SK-N-MC (cell line): Measurements from ENCODE around the gene KDM4D.

ENCODE experiments used
- EZH2 ChIP-seq: fragments of 200-600 bp; sonication (generic); IDR thresholded peaks from one replicate; pipeline ENCODE4 v1.6.1; 2017; ENCODE audit warnings: antibody characterized with exemption
- POLR2AphosphoS5 ChIP-seq: IDR thresholded peaks from 2 replicates; pipeline ENCODE4 v1.6.1; 2012; ENCODE audit warnings: mild to moderate bottlenecking, low read depth, low read length, borderline replicate concordance

DNA sequence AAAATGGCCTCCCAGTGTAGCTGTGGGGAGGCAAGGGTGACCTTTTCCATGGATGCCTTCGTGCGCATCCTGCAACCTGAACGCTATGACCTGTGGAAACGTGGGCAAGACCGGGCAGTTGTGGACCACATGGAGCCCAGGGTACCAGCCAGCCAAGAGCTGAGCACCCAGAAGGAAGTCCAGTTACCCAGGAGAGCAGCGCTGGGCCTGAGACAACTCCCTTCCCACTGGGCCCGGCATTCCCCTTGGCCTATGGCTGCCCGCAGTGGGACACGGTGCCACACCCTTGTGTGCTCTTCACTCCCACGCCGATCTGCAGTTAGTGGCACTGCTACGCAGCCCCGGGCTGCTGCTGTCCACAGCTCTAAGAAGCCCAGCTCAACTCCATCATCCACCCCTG is 24.8 kb downstream of the KDM4D start:
- no peak for TF ChIP-seq EZH2
- no peak for TF ChIP-seq POLR2AphosphoS5
